Stimulated activated naive B cell treated with anti-CD40 and anti-IgM and Interleukin-4, amounts not matched to agents 10 μg/mL and 1 μg/mL and 100 μg/mL, for 72 hours (primary cell): ENCODE results near the gene CTR9.

Source experiments
- ATAC-seq, 2 donors: fragments of 150-1000 bp; cut with Tn5 transposase; replicated peaks; 2 replicates each; pipeline ENCODE4 v1.10.0; 2021; ENCODE audit warnings: moderate library complexity in 1 of 2
- DNase-seq: peaks from one replicate; pipeline ENCODE4 v3.0.0; 2021
- H3K27ac Mint-ChIP-seq: one replicate; pipeline ENCODE4 v1.8.0; 2022; ENCODE audit warnings: mild to moderate bottlenecking, mixed read lengths
- H3K27me3 Mint-ChIP-seq, 2 donors: one replicate each; pipeline ENCODE4 v1.8.0; 2022; ENCODE audit warnings: mixed read lengths in 2 of 2
- H3K36me3 Mint-ChIP-seq, 2 donors: one replicate each; pipeline ENCODE4 v1.8.0; 2022; ENCODE audit warnings: mixed read lengths in 2 of 2, mild to moderate bottlenecking in 1 of 2
- H3K4me1 Mint-ChIP-seq, 2 donors: one replicate each; pipeline ENCODE4 v1.8.0; 2022; ENCODE audit warnings: mixed read lengths in 2 of 2, mild to moderate bottlenecking in 1 of 2
- H3K4me3 Mint-ChIP-seq, 2 donors: one replicate each; pipeline ENCODE4 v1.8.0; 2022; ENCODE audit warnings: mild to moderate bottlenecking in 2 of 2, mixed read lengths in 2 of 2, moderate library complexity in 1 of 2
- H3K9me3 Mint-ChIP-seq, 2 donors: one replicate each; pipeline ENCODE4 v1.8.0; 2022; ENCODE audit warnings: mixed read lengths in 2 of 2, mild to moderate bottlenecking in 1 of 2

Gene CTR9

DNA sequence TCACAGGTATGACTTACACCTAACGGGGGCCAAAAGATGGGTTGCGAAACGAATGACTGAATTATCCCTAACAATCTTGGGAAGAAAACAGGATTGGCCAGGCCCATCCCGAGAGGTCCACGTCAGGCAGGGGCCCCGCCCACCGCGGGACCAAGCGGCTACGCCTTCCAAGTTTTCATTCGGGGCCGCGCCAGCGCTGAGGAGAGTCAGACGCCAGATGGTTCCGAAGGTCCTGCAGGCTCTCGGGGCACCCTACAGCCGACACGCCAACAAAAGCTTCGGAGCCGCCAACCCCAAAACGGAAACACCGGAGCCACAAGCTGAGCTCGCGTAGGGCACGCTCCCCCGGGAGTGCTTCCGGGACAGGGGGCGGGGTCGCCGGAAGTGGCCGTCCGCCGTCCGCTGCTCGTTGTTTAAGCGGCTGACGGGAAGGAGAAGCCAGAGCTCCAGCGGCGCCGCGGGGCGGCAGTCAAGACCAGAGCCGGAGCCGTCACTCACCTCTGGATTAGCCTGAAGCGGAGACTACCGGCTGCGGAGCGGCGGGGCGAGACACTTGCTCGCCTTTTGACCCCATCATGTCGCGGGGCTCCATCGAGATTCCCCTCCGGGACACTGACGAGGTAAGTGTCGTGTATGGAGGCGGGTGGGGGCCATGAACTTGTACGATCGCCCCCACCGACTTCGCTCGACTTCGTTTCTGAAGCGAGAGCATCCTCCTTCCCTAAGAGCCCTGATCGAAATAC is at the start of gene CTR9:
Gene CTR9 (plus strand): TSS at position 409 of the 743 bp plus-strand sequence. CDS start 167 bp downstream, at position 576.
- Mint-ChIP-seq H3K27me3 (no peaks in the 10 kb centered on the region), H3K27ac (peak within 1 kb of the TSS; percentile 95), H3K4me1 (peaks cover 6 to 7% of the 10 kb centered on the region in 2 donors), H3K4me3 (peak within 1 kb of the TSS; percentile 92 to 94), H3K9me3 (no peaks in the 10 kb centered on the region), H3K36me3 (peaks cover 8 to 10% of the 10 kb centered on the region in 2 donors)
- peak; percentile 91 to 96 for ATAC-seq
- peak; percentile 94 for DNase-seq

DNA sequence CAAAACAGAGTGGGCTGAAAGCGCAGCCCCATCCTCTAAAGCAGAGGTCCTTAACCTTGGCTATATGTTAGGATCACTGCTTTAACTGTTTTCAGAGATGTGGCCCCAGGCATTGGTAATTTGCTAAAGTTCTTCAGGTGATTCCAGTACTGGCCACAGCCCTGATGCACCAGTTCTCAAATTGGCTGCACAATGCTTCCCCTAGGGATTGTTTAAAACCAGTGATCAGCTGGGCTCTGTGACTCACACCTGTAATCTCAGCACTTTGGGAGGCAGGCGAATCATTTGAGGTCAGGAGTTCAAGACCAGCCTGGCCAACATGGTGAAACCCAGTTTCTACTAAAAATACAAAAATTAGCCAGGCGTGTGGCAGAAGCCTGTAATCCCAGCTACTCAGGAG is 49.1 kb upstream of the CTR9 start:
- Mint-ChIP-seq H3K36me3 (peaks cover 0 to 7% of the 10 kb centered on the region in 2 donors), H3K9me3 (peaks cover 5 to 7% of the 10 kb centered on the region in 2 donors), H3K4me3 (no peak overlapping the region), H3K27ac (no peak overlapping the region), H3K27me3 (no peaks in the 10 kb centered on the region), H3K4me1 (peaks cover 1 to 3% of the 10 kb centered on the region in 2 donors)
- DNase-seq (no peak), ATAC-seq (no peak)

DNA sequence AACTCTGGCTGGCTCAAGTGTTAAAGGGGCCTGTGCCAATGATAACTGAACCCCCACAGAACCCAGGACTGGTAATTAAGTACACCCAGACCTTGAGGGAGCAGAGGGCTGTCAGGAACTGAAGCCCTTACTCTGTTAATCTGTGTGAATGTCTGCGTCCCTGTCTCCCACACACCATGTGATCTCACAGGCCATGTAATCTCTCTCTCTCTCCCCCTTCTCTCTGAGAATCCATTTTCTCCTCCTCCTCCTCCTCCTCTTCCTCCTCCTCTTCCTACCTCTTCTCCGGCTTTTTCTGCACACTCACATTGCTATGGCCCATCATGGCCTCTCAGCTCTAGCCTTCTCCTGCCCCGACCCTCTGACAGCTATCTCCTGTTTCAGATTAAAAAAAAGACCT is 42.9 kb upstream of the CTR9 start:
- Mint-ChIP-seq H3K27me3 (no peaks in the 10 kb centered on the region), H3K9me3 (no peaks in the 10 kb centered on the region), H3K27ac (no peak overlapping the region), H3K4me1 (no peaks in the 10 kb centered on the region), H3K4me3 (no peak overlapping the region), H3K36me3 (no peaks in the 10 kb centered on the region)
- ATAC-seq (no peak), DNase-seq (no peak)

DNA sequence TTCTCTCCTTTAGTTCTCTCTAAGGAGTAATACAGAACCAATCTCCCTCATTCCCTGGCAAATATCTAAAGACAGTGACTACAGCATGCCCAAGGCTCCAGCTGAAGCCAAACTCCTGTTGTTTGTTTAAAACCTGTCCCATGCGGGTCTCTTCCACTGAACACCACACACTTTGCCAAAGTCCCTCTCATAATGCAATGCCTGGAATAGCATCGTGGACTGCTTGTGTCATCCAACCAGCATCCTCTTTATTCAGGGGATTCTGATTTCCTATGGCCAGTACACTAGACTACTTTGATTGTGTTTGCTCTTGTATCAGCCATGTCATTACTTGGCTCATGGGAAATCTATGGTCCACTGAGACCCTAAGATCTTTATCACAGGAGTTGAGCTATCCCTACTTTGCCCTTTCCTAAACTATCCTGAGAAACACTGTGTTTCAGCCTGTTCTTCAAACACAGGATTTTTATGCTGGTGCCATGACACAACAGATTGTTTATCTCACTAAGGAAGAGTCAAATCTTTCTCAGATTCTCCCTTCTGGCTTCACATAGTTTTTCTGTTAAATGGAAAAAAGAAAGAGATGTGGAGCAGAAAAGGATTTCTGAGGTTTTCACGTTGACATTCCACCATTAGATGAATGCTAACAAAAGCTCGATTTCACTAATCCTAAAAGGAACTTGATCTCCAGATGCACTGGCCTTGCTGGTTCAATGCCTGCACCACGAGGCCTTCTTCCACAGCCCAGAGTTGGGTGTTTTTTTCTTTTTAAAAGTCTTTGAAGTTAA is 41.6 kb upstream of the CTR9 start:
- H3K9me3 Mint-ChIP-seq = no peaks in the 10 kb centered on the region
- H3K4me1 Mint-ChIP-seq = no peaks in the 10 kb centered on the region
- H3K36me3 Mint-ChIP-seq = no peaks in the 10 kb centered on the region
- H3K4me3 Mint-ChIP-seq = no peak overlapping the region
- no peak overlapping the region for H3K27ac Mint-ChIP-seq
- no peaks in the 10 kb centered on the region for H3K27me3 Mint-ChIP-seq
- ATAC-seq (no peak), DNase-seq (no peak)

DNA sequence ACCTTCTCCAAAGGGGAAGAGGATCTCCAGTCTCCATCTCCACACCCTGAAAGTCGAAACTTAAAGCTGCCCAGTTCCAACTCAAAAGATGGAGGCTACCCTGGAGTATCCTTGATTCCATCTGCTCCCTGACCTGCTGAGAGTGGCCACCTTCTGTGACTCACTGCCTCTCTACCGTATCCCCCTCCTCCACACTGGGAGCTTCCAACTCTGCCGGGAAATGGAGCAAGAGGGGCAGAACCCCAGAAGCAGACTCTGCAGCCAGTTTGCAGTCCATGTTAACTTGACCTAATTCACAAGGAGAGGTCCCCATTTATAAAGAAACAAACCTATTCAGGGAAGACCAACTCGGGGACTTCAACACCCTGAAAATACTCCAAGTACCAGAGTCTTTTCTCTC is 35.5 kb upstream of the CTR9 start:
- DNase-seq (no peak), ATAC-seq (no peak)
- no peaks in the 10 kb centered on the region for H3K27me3 Mint-ChIP-seq
- no peak overlapping the region for H3K27ac Mint-ChIP-seq
- no peaks in the 10 kb centered on the region for H3K4me1 Mint-ChIP-seq
- no peaks in the 10 kb centered on the region for H3K36me3 Mint-ChIP-seq
- H3K9me3 Mint-ChIP-seq = no peaks in the 10 kb centered on the region
- no peak overlapping the region for H3K4me3 Mint-ChIP-seq

DNA sequence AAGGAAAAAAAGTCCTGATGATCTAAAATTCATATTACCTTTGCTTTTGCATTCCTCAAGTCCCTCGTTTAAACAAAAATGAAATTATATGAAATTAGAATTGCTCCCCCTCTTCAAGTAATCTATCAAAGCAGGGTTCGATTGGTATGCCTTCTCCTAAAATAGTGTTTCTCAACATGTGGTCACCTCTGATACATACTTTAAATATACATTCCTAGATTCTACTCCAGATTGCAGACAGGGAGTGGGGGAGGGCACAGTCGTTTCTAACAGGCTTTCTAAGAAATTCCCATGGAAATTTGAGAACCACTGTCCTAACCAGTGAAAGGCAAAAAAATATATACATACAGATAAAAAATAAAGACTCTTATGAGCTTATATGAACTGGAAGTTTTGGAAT is 34.9 kb upstream of the CTR9 start:
- DNase-seq (no peak), ATAC-seq (no peak)
- Mint-ChIP-seq H3K27ac (no peak overlapping the region), H3K36me3 (no peaks in the 10 kb centered on the region), H3K27me3 (no peaks in the 10 kb centered on the region), H3K4me3 (no peak overlapping the region), H3K4me1 (no peaks in the 10 kb centered on the region), H3K9me3 (no peaks in the 10 kb centered on the region)

DNA sequence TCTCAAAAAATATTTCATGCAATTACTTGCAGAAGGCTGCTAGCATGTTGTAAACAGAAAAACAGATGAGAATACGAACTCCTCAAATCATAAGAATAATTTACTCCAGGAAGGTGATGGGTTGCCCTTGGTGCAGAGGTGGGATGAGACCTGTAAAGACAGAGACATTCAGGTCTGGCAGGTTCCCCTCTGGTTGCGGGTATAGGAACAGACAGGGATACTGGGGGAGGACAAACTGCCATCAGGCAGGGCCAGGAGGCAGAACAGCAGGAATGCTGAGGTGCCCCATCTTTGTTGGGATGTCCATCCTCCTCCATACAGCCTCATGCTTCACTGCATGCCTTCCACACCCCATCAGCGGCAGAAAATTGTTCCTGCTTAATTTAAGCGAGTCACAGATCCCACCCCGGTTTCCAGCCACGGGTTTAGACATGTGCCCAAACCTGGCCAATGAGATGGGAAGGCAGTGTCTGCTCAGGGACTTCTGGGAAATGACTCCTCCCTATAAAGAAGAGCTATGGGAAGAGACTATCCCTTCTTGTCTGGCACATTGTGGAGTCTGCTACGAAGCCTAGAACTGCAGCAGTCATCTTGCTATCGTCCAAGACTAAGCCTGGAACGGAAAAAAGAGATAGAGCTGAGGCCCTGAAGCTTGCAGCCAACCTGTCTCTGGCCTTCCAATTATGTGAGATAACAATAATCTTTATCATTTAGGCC is 34.3 kb upstream of the CTR9 start:
- Mint-ChIP-seq H3K27me3 (no peaks in the 10 kb centered on the region), H3K9me3 (no peaks in the 10 kb centered on the region), H3K4me1 (no peaks in the 10 kb centered on the region), H3K36me3 (no peaks in the 10 kb centered on the region), H3K4me3 (no peak overlapping the region), H3K27ac (no peak overlapping the region)
- no peak for DNase-seq
- ATAC-seq = no peak

DNA sequence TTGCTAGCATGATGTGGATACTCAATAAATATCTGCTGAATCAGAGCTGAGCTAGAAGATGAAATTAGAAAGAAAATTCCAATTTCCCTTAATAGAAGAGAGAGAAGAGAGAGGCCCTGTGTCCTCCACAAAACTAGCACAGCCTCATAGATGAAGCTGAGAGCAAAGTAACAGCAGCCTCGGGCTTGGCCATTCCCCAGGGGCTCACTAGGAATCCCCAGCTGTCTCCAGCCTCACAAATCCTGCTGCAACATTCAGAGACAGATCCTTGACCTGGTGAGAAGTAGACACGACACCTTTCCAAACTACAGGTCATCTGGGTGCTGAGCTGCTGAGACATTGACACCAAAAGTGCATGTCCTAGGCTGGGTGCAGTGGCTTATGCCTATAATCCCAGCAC is 31.4 kb upstream of the CTR9 start:
- Mint-ChIP-seq H3K27me3 (no peaks in the 10 kb centered on the region), H3K36me3 (no peaks in the 10 kb centered on the region), H3K9me3 (no peaks in the 10 kb centered on the region), H3K4me3 (no peak overlapping the region), H3K4me1 (no peaks in the 10 kb centered on the region), H3K27ac (no peak overlapping the region)
- ATAC-seq (no peak), DNase-seq (no peak)

DNA sequence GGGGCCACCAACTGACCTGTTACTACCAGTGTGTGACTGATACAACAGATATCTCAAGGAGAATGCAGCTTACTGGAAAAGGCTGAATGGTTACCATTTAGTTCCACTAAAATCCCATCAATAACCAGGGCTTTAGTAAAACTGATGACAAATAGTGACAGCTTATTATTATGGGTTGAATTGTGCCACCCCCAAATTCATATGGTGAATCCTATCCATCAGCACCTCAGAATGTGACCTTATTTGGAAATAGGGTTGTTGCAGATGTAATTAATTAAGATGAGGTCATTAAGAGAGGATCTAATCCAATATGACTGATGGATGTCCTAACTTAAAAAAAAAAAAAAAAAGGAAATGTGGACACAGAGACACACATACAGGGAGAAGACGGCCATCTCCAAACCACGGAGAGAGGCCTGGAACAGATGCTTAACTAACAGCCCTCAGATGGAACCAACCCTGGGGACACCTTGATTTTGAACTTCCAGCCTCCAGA is 30.1 kb upstream of the CTR9 start:
- Mint-ChIP-seq H3K27ac (no peak overlapping the region), H3K4me1 (peaks cover 9 to 10% of the 10 kb centered on the region in 2 donors), H3K9me3 (peaks cover 0 to 5% of the 10 kb centered on the region in 2 donors), H3K36me3 (peaks cover under 1 to 7% of the 10 kb centered on the region in 2 donors), H3K27me3 (no peaks in the 10 kb centered on the region), H3K4me3 (no peak overlapping the region)
- DNase-seq (no peak), ATAC-seq (no peak)

DNA sequence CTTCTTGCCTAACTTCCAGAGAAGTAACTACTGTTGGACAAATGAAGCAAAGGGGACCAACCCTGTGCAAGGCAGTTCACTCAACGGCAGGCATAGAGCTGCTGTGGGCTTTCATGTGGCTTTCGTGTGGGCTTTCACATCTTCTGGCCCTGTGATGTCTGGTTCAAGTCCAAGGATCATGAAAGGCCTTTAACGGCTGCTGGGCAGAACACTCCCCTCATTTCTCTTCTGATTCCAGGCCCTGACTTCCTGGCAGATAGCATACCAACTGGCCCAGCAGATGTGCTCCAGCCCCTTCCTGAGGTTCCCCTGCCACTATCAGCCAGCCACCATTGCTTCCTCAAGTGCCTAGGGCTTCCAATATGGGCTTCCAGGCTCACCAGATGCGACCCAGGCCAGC is 28.7 kb upstream of the CTR9 start:
- no peaks in the 10 kb centered on the region for H3K27me3 Mint-ChIP-seq
- peaks cover 2 to 10% of the 10 kb centered on the region in 2 donors for H3K36me3 Mint-ChIP-seq
- H3K9me3 Mint-ChIP-seq = peaks cover 0 to 6% of the 10 kb centered on the region in 2 donors
- no peak for DNase-seq
- ATAC-seq = no peak
- H3K4me3 Mint-ChIP-seq = no peak overlapping the region
- peaks cover 14 to 20% of the 10 kb centered on the region in 2 donors for H3K4me1 Mint-ChIP-seq
- no peak overlapping the region for H3K27ac Mint-ChIP-seq

DNA sequence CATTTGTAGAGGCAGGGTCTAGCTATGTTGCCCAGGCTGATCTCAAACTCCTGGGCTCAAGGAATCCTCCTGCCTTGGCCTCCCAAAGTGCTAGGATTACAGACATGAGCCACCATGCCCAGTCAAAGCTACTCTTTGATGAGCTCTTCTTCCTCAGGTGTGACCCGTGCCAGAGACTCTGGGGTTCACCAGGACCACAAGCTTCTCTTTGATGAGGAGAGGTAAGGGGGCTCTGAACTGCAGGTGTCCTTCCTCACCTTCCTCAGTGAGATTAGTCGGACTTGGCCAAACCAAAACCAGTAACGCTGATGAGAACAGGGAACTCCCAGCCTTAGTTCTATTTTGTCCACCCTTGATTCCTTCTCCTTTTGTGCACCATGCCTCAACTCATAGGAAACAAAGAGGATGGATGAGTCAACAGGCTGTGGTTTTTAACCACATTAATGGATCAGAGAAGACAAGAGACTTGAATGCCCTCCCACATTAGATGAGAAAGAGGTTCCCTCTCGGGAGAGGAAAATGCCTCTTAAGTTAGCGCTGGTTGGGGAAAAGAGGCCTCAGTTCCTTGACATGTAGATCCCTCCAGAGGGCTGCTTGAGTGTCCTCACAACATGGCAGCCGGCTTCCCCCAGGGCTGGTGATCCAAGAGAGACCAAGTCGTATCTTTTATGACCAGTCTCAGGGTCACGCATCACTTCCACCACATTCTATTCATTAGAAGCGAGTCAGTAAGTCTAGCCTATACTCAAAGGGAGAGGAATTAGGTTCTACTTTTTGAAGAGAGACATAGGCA is 25.7 kb upstream of the CTR9 start:
- peak; percentile 16 for DNase-seq
- no peak overlapping the region for H3K4me3 Mint-ChIP-seq
- H3K4me1 Mint-ChIP-seq = peaks cover 17 to 26% of the 10 kb centered on the region in 2 donors
- H3K36me3 Mint-ChIP-seq = peaks cover 2 to 10% of the 10 kb centered on the region in 2 donors
- H3K27me3 Mint-ChIP-seq = no peaks in the 10 kb centered on the region
- H3K27ac Mint-ChIP-seq = peak overlapping the region; percentile 85
- peaks cover 0 to 6% of the 10 kb centered on the region in 2 donors for H3K9me3 Mint-ChIP-seq
- peak; percentile 72 to 84 for ATAC-seq

DNA sequence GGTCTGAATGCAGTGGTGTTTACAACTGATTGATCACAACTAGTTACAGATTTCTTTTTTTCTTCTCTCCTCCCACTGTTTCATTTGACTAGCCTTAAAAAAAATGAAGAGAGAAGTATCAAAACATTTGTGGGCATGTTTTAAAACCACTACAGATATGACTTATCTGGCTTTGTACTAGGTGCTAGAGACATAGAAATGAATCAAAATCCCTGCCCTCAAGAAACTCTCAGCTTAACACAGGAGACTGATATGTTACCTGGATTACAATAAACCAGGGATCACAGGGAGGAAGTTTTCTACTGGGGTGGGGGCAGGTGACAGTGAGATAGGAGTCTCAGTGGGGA is 25.2 kb upstream of the CTR9 start:
- Mint-ChIP-seq H3K4me1 (peaks cover 17 to 26% of the 10 kb centered on the region in 2 donors), H3K27me3 (no peaks in the 10 kb centered on the region), H3K4me3 (peak overlapping the region in 1 of 2 donors; percentile 48), H3K36me3 (peaks cover 2 to 10% of the 10 kb centered on the region in 2 donors), H3K9me3 (peaks cover 0 to 6% of the 10 kb centered on the region in 2 donors), H3K27ac (peak overlapping the region; percentile 85)
- DNase-seq (no peak), ATAC-seq (peak; percentile 77 to 79)

DNA sequence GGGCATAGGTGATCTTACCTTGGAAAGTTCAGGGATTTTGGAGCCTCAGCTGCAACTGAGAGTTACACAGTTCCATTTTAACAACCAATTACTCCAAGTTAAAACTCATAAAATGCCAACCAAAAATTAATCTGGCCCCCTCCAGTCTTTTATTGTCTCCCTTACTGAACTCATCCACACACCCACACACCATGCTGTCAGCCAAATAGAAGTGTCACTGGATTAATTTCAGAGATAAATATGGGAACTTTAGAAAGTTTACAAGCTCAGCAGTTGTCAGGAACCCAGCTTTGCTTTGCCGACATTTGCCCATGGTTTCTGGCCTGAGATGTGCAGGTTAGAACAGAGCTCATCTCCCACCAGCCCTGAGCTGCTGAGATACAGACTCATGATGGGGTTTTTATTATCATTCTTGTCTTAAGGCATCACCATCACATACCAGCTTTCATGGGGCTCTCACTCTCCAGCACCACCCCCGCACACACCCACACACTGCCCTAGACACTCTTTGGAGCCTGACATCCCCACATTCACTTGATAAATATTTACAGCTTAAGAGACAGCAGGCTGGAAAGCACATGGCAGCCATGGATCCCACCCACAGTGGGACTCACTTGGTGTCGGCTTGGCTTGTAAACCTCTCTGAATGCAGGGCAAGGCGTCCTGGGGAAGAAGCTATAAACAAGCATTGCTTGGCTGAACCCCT is 23.7 kb upstream of the CTR9 start:
- H3K36me3 Mint-ChIP-seq = peaks cover 2 to 10% of the 10 kb centered on the region in 2 donors
- H3K27ac Mint-ChIP-seq = no peak overlapping the region
- DNase-seq = no peak
- no peak overlapping the region for H3K4me3 Mint-ChIP-seq
- H3K27me3 Mint-ChIP-seq = no peaks in the 10 kb centered on the region
- peaks cover 0 to 6% of the 10 kb centered on the region in 2 donors for H3K9me3 Mint-ChIP-seq
- H3K4me1 Mint-ChIP-seq = peaks cover 17 to 26% of the 10 kb centered on the region in 2 donors
- no peak for ATAC-seq
